SK-N-SH treated with all-trans-retinoic acid at 6 μM for 48 hours (cell line): ENCODE data around the gene ANKRD34A.

Source experiments
- ATAC-seq: fragments of 200-7000 bp; cut with Tn5 transposase; 3 replicates; pipeline ENCODE4 v1.9.1; 2020; ENCODE audit warnings: mild to moderate bottlenecking, moderate library complexity
- ARNTL ChIP-seq: fragments of 450-650 bp; formaldehyde crosslinking; IDR thresholded peaks from 2 replicates; pipeline ENCODE4 v1.5.0; 2020; ENCODE audit warnings: low read depth, mild to moderate bottlenecking, moderate library complexity, borderline replicate concordance
- BACH2 ChIP-seq: fragments of 250-450 bp; sonication (Bioruptor Pico); IDR thresholded peaks from 2 replicates; pipeline ENCODE4 v1.9.0; 2021; ENCODE audit warnings: mild to moderate bottlenecking, borderline replicate concordance
- CREB5 ChIP-seq: fragments of 250-450 bp; sonication (Bioruptor Pico); IDR thresholded peaks from 2 replicates; pipeline ENCODE4 v1.5.1; 2020; ENCODE audit warnings: low read depth, mild to moderate bottlenecking, moderate library complexity
- CSDC2 ChIP-seq: fragments of 250-450 bp; sonication (Bioruptor Pico); IDR thresholded peaks from 2 replicates; pipeline ENCODE4 v1.5.0; 2020; ENCODE audit warnings: mild to moderate bottlenecking, moderate library complexity
- CSRNP3 ChIP-seq: fragments of 250-450 bp; sonication (Bioruptor Pico); IDR thresholded peaks from 2 replicates; pipeline ENCODE4 v1.5.1; 2021; ENCODE audit warnings: mild to moderate bottlenecking, moderate library complexity
- ESRRG ChIP-seq: fragments of 250-450 bp; sonication (Bioruptor Pico); IDR thresholded peaks from 2 replicates; pipeline ENCODE4 v1.6.1; 2021; ENCODE audit warnings: mild to moderate bottlenecking
- GLIS3 ChIP-seq: fragments of 250-450 bp; sonication (Bioruptor Pico); IDR thresholded peaks from 2 replicates; pipeline ENCODE4 v1.5.0; 2020; ENCODE audit warnings: mild to moderate bottlenecking, moderate library complexity
- ISL1 ChIP-seq: fragments of 250-450 bp; sonication (Bioruptor Pico); IDR thresholded peaks from 2 replicates; pipeline ENCODE4 v2.1.2; 2022; ENCODE audit warnings: mild to moderate bottlenecking, moderate library complexity
- OSR1 ChIP-seq: fragments of 250-450 bp; sonication (Bioruptor Pico); IDR thresholded peaks from 2 replicates; pipeline ENCODE4 v1.8.0; 2022; ENCODE audit warnings: moderate library complexity, mild to moderate bottlenecking, inconsistent platforms
- PATZ1 ChIP-seq: fragments of 250-450 bp; sonication (Bioruptor Pico); IDR thresholded peaks from 2 replicates; pipeline ENCODE4 v1.8.0; 2020; ENCODE audit warnings: mild to moderate bottlenecking, moderate library complexity, borderline replicate concordance
- POU6F1 ChIP-seq: fragments of 250-450 bp; sonication (Bioruptor Pico); IDR thresholded peaks from 2 replicates; pipeline ENCODE4 v1.8.0; 2021; ENCODE audit warnings: low read depth, mild to moderate bottlenecking, moderate library complexity, borderline replicate concordance
- PPARA ChIP-seq: fragments of 250-450 bp; sonication (Bioruptor Pico); IDR thresholded peaks from 2 replicates; pipeline ENCODE4 v1.5.0; 2020; ENCODE audit warnings: mild to moderate bottlenecking, borderline replicate concordance
- RARB ChIP-seq: fragments of 250-450 bp; sonication (Bioruptor Pico); IDR thresholded peaks from 2 replicates; pipeline ENCODE4 v1.8.0; 2021; ENCODE audit warnings: mild to moderate bottlenecking, moderate library complexity
- SNAI2 ChIP-seq: fragments of 250-450 bp; sonication (Bioruptor Pico); IDR thresholded peaks from 2 replicates; pipeline ENCODE4 v1.5.0; 2020; ENCODE audit warnings: mild to moderate bottlenecking, moderate library complexity
- TOX ChIP-seq: fragments of 250-450 bp; sonication (Bioruptor Pico); IDR thresholded peaks from 2 replicates; pipeline ENCODE4 v1.8.0; 2021; ENCODE audit warnings: mild to moderate bottlenecking, moderate library complexity, borderline replicate concordance
- TSHZ2 ChIP-seq: fragments of 250-450 bp; sonication (Bioruptor Pico); IDR thresholded peaks from 2 replicates; pipeline ENCODE4 v1.5.0; 2020; ENCODE audit warnings: mild to moderate bottlenecking, moderate library complexity
- ZFP3 ChIP-seq: fragments of 250-450 bp; sonication (Bioruptor Pico); IDR thresholded peaks from 2 replicates; pipeline ENCODE4 v1.5.0; 2020; ENCODE audit warnings: mild to moderate bottlenecking, moderate library complexity
- ZFP30 ChIP-seq: fragments of 450-650 bp; formaldehyde crosslinking; IDR thresholded peaks from 2 replicates; pipeline ENCODE4 v1.5.0; 2022; ENCODE audit warnings: mild to moderate bottlenecking, moderate library complexity
- ZNF565 ChIP-seq: fragments of 450-650 bp; formaldehyde crosslinking; conservative IDR thresholded peaks from 2 replicates; pipeline ENCODE4 v1.5.0; 2020; ENCODE audit warnings: low read depth, mild to moderate bottlenecking, moderate library complexity
- ZNF70 ChIP-seq: fragments of 450-650 bp; formaldehyde crosslinking; IDR thresholded peaks from 2 replicates; pipeline ENCODE4 v1.5.0; 2020; ENCODE audit warnings: mild to moderate bottlenecking, moderate library complexity
- ZNF8 ChIP-seq: fragments of 450-650 bp; formaldehyde crosslinking; IDR thresholded peaks from 2 replicates; pipeline ENCODE4 v1.5.0; 2020; ENCODE audit warnings: mild to moderate bottlenecking, moderate library complexity

The ANKRD34A gene

GRCh38 chr1:145983206-145983675 is 18.9 kb upstream of the ANKRD34A start:
- TF ChIP-seq CSDC2 (CRISPR knock-in tag) = no peak
- no peak for TF ChIP-seq PATZ1 (CRISPR knock-in tag)
- no peak for ATAC-seq

- ATAC-seq = no peak
- TF ChIP-seq PATZ1 (CRISPR knock-in tag) (no peak), ESRRG (no peak), CREB5 (no peak), ZNF8 (no peak), BACH2 (no peak), ARNTL (CRISPR knock-in tag) (no peak), GLIS3 (no peak), PPARA (no peak), TSHZ2 (CRISPR knock-in tag) (no peak), TOX (CRISPR knock-in tag) (no peak), RARB (CRISPR knock-in tag) (no peak), ZNF565 (CRISPR knock-in tag) (no peak), CSRNP3 (CRISPR knock-in tag) (no peak), ZFP30 (CRISPR knock-in tag) (no peak), ISL1 (CRISPR knock-in tag) (no peak), SNAI2 (CRISPR knock-in tag) (no peak), ZFP3 (CRISPR knock-in tag) (no peak)
These were observed 17.8 kb upstream of the ANKRD34A start for GRCh38 chr1:145982010-145982723.

- no peak for TF ChIP-seq ZFP30 (CRISPR knock-in tag)
- TF ChIP-seq SNAI2 (CRISPR knock-in tag) = no peak
- no peak for TF ChIP-seq TOX (CRISPR knock-in tag)
- no peak for TF ChIP-seq OSR1 (CRISPR knock-in tag)
- TF ChIP-seq PPARA = no peak
- TF ChIP-seq BACH2 = no peak
- no peak for TF ChIP-seq ESRRG
- TF ChIP-seq POU6F1 (CRISPR knock-in tag) = no peak
- TF ChIP-seq ZNF8 = no peak
- no peak for TF ChIP-seq GLIS3
- TF ChIP-seq ZNF70 (CRISPR knock-in tag) = no peak
- TF ChIP-seq, all 23 proteins: peak for 0
- ATAC-seq = no peak
These were observed 16.2 kb upstream of the ANKRD34A start for GRCh38 chr1:145980457-145980994.
